GM12878 (cell line): ENCODE measurements around the gene TTLL13. TPM values are rescaled to one million over a fixed set of nuclear protein-coding genes. Genes with fewer than 3 reads are reported as not detected.

Experiments used
- ATAC-seq: fragments of 200-7000 bp; cut with Tn5 transposase; 3 replicates; pipeline ENCODE4 v1.9.1; 2020; ENCODE audit warnings: mild to moderate bottlenecking, moderate library complexity
- BruUV-seq: library from RNA; stranded (reverse); fragments of 400-500 nt; replicated peaks from 2 replicates; lab custom pipeline; 2021; lab: Mats Ljungman, UMichigan
- CTCF ChIA-PET: fragments of 300-600 bp; sonication (Branson Sonifier 250); formaldehyde crosslinking; extraction: SDS; loops from one replicate; lab custom pipeline; 2021; ENCODE audit warnings: inconsistent platforms; lab: Yijun Ruan, JAX
- POLR2A ChIA-PET: fragments of 350-600 bp; formaldehyde crosslinking; extraction: SDS; loops from one replicate; lab custom pipeline; 2021; ENCODE audit warnings: inconsistent platforms; lab: Charles Lee
- RAD21 ChIA-PET: fragments of 300-600 bp; sonication (Branson Sonifier 250); formaldehyde crosslinking; loops from one replicate; lab custom pipeline; 2023; ENCODE audit warnings: antibody characterized with exemption; ENCODE audit not compliant: unreplicated experiment; lab: Charles Lee
- SMC1A ChIA-PET: fragments of 300-600 bp; sonication (Branson Sonifier 250); formaldehyde crosslinking; loops from one replicate; lab custom pipeline; 2023; ENCODE audit not compliant: unreplicated experiment, uncharacterized antibody; lab: Charles Lee
- DNase-seq: peaks from one replicate; pipeline ENCODE4 v3.0.0-alpha.2; 2011; ENCODE audit warnings: low read depth, low spot score
- FAIRE-seq: peaks from 3 replicates; lab custom pipeline; 2011; peaks lifted over from hg19 to GRCh38; lab: Jason Lieb, UNC
- H2AFZ ChIP-seq: 2 replicates; pipeline ENCODE4 v1.6.0; 2011; ENCODE audit warnings: low read depth, low read length, control low read depth; ENCODE audit not compliant: control insufficient read depth
- H3K27ac ChIP-seq: 2 replicates; pipeline ENCODE4 v1.5.1; 2011; ENCODE audit warnings: control low read depth; ENCODE audit not compliant: control insufficient read depth, insufficient read depth
- H3K27me3 ChIP-seq, 2 experiments: replicated peaks in 1 of 2; 2 replicates each; pipeline versions ENCODE4 v1.6.0 to v1.6.1; 2011; ENCODE audit warnings: low read length in 1 of 2; ENCODE audit not compliant: control insufficient read depth in 2 of 2, insufficient read depth in 2 of 2
- H3K36me3 ChIP-seq, 2 experiments: 2 replicates each; pipeline ENCODE4 v1.5.1; 2011; ENCODE audit warnings: low read length in 1 of 2; ENCODE audit not compliant: control insufficient read depth in 2 of 2, insufficient read depth in 2 of 2
- H3K4me1 ChIP-seq: 2 replicates; pipeline ENCODE4 v1.6.1; 2011; ENCODE audit warnings: mild to moderate bottlenecking, low read length, moderate library complexity, mixed read lengths; ENCODE audit not compliant: control insufficient read depth, insufficient read depth
- H3K4me2 ChIP-seq: 2 replicates; pipeline ENCODE4 v1.6.0; 2011; ENCODE audit warnings: control low read depth; ENCODE audit not compliant: control insufficient read depth, insufficient read depth
- H3K4me3 ChIP-seq: fragments of 200-600 bp; sonication (generic); 2 replicates; pipeline ENCODE4 v1.5.1; 2016
- H3K79me2 ChIP-seq: 2 replicates; pipeline ENCODE4 v1.6.0; 2011; ENCODE audit warnings: low read length; ENCODE audit not compliant: control insufficient read depth, insufficient read depth
- H3K9ac ChIP-seq: 2 replicates; pipeline ENCODE4 v1.8.0; 2011; ENCODE audit warnings: low read length, control low read depth, mixed read lengths; ENCODE audit not compliant: control insufficient read depth, insufficient read depth
- H3K9me3 ChIP-seq: replicated peaks from 3 replicates; pipeline ENCODE4 v1.5.1; 2011; ENCODE audit warnings: mild to moderate bottlenecking, low read length; ENCODE audit not compliant: control insufficient read depth, insufficient read depth
- H4K20me1 ChIP-seq: 2 replicates; pipeline ENCODE4 v1.6.0; 2011; ENCODE audit not compliant: control insufficient read depth, insufficient read depth
- EP300 ChIP-seq, 2 experiments: fragments of 150-350 bp in 1 of 2; IDR thresholded peaks; 2 replicates each; pipeline ENCODE4 v1.6.1; 2011 to 2012; ENCODE audit warnings: low read depth in 2 of 2, low read length in 2 of 2, borderline replicate concordance in 1 of 2, improper control_type of control experiment in 1 of 2, inconsistent platforms in 1 of 2; ENCODE audit not compliant: control insufficient read depth in 1 of 2
- NBN ChIP-seq: fragments of 450-650 bp; IDR thresholded peaks from 2 replicates; pipeline ENCODE4 v1.6.1; 2016
- RELA ChIP-seq: fragments of 450-650 bp; IDR thresholded peaks from 2 replicates; pipeline ENCODE4 v1.8.0; 2014; ENCODE audit warnings: borderline replicate concordance; ENCODE audit not compliant: partially characterized antibody
- WRNIP1 ChIP-seq: IDR thresholded peaks from 2 replicates; pipeline ENCODE4 v1.6.1; 2011; ENCODE audit warnings: low read depth, low read length, improper control_type of control experiment, borderline replicate concordance
- WGBS: methylation state at CpG from one replicate; pipeline ENCODE4 v1.1.6; 2016; ENCODE audit warnings: low lambda C conversion rate; ENCODE audit not compliant: insufficient replicate concordance, insufficient coverage; ENCODE audit errors: missing lambda C conversion rate; 5-methylcytosine and 5-hydroxymethylcytosine counted together
- in situ Hi-C: fragments of 300-500 bp; cut with MboI; formaldehyde crosslinking; loops from 9 replicates; pipeline ENCODE4 v1.14.3; 2018; ENCODE audit warnings: mixed read lengths
- intact Hi-C: fragments of 100-400 bp; cut with micrococcal nuclease; formaldehyde crosslinking; loops from one replicate; pipeline ENCODE4 v1.14.2; 2022; ENCODE audit not compliant: unreplicated experiment
- polyA plus RNA-seq, 11 experiments: library from polyadenylated mRNA; depleted of rRNA in 4 of 11; unstranded in 6 of 11; stranded (reverse) in 5 of 11; fragments of >200 nt; fragmentation: Nextera tagmentation in 4 of 11; fragmentation: Illumina TruSeq in 1 of 11; extraction: Ambion mirVana in 4 of 11; extraction: Trizol in 1 of 11; gene quantifications; 1 replicate in 1 of 11; 2 replicates in 10 of 11; pipeline versions ENCODE4 v1.2.1 to v1.2.3, GENCODE V29; 2011 to 2016; ENCODE audit warnings: inconsistent platforms in 2 of 11, missing spikeins in 2 of 11, low read depth in 1 of 11
- total RNA-seq, 4 experiments: library from RNA; depleted of rRNA in 3 of 4; stranded (reverse); fragments of >200 nt in 3 of 4; fragmentation: Illumina TruSeq in 1 of 4; extraction: Trizol in 1 of 4; gene quantifications; 2 replicates each; pipeline versions ENCODE4 v1.2.1 to v1.2.3, GENCODE V29; 2013 to 2021

TTLL13 gene
- total and polyA plus RNA-seq, 10 of the 15 experiments (the other 5 are each of a cell fraction or from before 2014, with no cell fraction given): 0.03 to 0.32 (median 0.13) TPM; not detected in 1

GRCh38 chr15:90217671-90218394, 31.5 kb upstream of the TTLL13 start:
- FAIRE-seq (no peak), DNase-seq (no peak), ATAC-seq (no peak)
- no peak overlapping the region for H3K4me2 ChIP-seq
- no peak overlapping the region for H3K9ac ChIP-seq
- no peaks in the 10 kb centered on the region for H3K79me2 ChIP-seq
- peaks cover 0 to 5% of the 10 kb centered on the region in 2 experiments; a peak in 1 of 4 replicates for H3K36me3 ChIP-seq
- H3K4me1 ChIP-seq: peaks cover 9% of the 10 kb centered on the region
- no peaks in the 10 kb centered on the region; the same call in 1 of the 2 replicates for H4K20me1 ChIP-seq
- H3K27me3 ChIP-seq: no peaks in the 10 kb centered on the region
- intact Hi-C loops (no loop called here), in situ Hi-C loops (loop anchor here (5.0 kb wide), 1 partner anchor 56 kb away; no protein-coding TSS in a partner anchor)
- ChIA-PET RAD21 (interaction anchor here (1.0 to 1.8 kb wide), 4 partner anchors 14 to 56 kb away, joined by 3 to 9 read pairs (median 4); partner anchors contain the start of genes CIB1 and GDPGP1), SMC1A (interaction anchor here (0.6 to 4.9 kb wide), 7 partner anchors 13 to 117 kb away, joined by 3 to 20 read pairs (median 4); partner anchors contain the start of gene SEMA4B), CTCF (interaction anchor here (0.7 to 3.1 kb wide), 7 partner anchors 13 to 74 kb away, joined by 3 to 16 read pairs (median 4); no protein-coding TSS in a partner anchor), POLR2A (interaction anchor here (0.6 to 2.2 kb wide), 4 partner anchors 15 to 61 kb away, joined by 3 to 8 read pairs (median 4); partner anchors contain the start of gene SEMA4B)
- no TSS peak for BruUV-seq
- WGBS: 80% methylated on average over 9 of the region's 9 CpGs
- H3K4me3 ChIP-seq: no peak overlapping the region
- no peak overlapping the region for H3K27ac ChIP-seq
- TF ChIP-seq NBN (no peak), RELA (no peak), EP300 (IDR thresholded peaks at IDR 0.05; ENCODE audit: borderline replicate concordance in 1 of 2, control insufficient read depth in 1 of 2, low read depth in 2 of 2, low read length in 2 of 2) (no peak), WRNIP1 (no peak)
- no peaks in the 10 kb centered on the region for H3K9me3 ChIP-seq
- no peak overlapping the region for H2AFZ ChIP-seq
